ENCODE data around the gene ZDHHC14.

DNA sequence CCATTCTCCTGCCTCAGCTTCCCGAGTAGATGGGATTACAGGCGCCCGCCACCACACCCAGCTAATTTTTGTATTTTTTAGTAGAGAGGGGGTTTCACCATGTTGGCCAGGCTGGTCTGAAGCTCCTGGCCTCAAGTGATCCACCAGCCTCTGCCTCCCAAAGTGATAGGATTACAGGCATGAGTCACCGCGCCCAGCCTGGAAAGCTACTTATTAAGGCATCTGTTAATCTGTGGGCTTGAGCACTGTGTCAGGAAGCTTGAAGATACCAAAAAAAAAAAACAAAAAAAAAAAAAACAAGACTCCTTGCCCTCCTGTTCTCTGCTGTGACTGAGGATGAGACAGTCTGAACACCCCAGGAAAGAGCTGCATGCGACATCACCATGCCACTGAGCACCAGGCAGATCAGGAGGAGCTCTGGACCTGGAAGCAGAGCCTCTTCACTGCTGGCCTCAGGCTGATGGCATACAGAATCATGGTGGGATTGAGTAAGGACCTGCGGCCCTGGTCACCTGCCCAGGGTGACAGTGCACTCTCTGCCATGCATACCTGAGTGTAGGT is 275.5 kb downstream of the ZDHHC14 start:
- TF ChIP-seq, protein P1, sequence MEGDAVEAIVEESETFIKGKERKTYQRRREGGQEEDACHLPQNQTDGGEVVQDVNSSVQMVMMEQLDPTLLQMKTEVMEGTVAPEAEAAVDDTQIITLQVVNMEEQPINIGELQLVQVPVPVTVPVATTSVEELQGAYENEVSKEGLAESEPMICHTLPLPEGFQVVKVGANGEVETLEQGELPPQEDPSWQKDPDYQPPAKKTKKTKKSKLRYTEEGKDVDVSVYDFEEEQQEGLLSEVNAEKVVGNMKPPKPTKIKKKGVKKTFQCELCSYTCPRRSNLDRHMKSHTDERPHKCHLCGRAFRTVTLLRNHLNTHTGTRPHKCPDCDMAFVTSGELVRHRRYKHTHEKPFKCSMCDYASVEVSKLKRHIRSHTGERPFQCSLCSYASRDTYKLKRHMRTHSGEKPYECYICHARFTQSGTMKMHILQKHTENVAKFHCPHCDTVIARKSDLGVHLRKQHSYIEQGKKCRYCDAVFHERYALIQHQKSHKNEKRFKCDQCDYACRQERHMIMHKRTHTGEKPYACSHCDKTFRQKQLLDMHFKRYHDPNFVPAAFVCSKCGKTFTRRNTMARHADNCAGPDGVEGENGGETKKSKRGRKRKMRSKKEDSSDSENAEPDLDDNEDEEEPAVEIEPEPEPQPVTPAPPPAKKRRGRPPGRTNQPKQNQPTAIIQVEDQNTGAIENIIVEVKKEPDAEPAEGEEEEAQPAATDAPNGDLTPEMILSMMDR (IDR thresholded peaks at IDR 0.05), result no peak
- TF ChIP-seq EP300 (IDR thresholded peaks at IDR 0.05) (no peak), POLR2A (IDR thresholded peaks at IDR 0.05) (no peak)
